ENCODE results near the gene RAB11FIP4. TPM values are rescaled to one million over a fixed set of nuclear protein-coding genes. Genes with fewer than 3 reads are reported as not detected.

Gene RAB11FIP4
- total RNA-seq, 1 experiment from 2014 or later, result 10.8 TPM

DNA sequence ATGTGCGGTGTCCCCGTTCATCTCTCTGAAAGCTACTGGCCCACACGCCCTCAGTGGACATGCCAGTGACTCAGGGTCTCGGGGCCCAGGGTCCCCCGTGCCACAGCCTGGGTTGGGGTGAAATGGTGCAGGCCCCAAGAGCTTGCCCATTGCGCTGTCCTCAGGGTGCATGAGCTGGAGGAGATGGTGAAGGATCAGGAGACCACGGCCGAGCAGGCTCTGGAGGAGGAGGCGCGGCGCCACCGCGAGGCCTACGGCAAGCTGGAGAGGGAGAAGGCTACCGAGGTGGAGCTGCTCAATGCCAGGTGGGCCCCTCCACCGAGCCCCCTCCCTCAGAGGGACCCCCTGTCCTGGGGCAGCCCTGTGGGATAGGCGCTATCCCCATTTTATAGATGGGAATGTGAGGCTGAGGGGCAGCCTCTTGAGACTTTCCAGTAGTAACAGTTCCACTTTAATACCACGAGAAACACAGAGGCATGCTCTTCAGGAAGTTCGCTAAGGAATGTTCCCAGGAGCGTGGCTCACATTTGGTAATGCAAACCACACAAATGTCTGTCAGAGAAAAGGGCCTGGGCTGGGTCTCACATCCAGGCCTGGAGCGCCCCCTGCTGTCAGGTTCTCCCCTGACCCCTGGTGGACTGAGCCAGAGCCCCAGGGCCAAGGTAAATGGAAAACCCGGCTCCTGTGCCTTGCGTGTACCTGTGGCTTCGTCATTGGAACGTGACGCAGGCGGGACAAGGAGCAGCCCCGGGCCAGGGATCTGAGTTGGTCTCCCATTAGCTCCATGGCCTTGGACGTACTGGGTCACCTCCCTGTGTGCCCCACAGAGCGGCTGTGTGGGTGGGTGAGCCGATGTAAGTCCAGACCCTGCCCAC, 133.7 kb downstream of the RAB11FIP4 start:
- TF ChIP-seq, protein P1, sequence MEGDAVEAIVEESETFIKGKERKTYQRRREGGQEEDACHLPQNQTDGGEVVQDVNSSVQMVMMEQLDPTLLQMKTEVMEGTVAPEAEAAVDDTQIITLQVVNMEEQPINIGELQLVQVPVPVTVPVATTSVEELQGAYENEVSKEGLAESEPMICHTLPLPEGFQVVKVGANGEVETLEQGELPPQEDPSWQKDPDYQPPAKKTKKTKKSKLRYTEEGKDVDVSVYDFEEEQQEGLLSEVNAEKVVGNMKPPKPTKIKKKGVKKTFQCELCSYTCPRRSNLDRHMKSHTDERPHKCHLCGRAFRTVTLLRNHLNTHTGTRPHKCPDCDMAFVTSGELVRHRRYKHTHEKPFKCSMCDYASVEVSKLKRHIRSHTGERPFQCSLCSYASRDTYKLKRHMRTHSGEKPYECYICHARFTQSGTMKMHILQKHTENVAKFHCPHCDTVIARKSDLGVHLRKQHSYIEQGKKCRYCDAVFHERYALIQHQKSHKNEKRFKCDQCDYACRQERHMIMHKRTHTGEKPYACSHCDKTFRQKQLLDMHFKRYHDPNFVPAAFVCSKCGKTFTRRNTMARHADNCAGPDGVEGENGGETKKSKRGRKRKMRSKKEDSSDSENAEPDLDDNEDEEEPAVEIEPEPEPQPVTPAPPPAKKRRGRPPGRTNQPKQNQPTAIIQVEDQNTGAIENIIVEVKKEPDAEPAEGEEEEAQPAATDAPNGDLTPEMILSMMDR (IDR thresholded peaks at IDR 0.05), result peak; percentile 94
- TF ChIP-seq, protein P2, sequence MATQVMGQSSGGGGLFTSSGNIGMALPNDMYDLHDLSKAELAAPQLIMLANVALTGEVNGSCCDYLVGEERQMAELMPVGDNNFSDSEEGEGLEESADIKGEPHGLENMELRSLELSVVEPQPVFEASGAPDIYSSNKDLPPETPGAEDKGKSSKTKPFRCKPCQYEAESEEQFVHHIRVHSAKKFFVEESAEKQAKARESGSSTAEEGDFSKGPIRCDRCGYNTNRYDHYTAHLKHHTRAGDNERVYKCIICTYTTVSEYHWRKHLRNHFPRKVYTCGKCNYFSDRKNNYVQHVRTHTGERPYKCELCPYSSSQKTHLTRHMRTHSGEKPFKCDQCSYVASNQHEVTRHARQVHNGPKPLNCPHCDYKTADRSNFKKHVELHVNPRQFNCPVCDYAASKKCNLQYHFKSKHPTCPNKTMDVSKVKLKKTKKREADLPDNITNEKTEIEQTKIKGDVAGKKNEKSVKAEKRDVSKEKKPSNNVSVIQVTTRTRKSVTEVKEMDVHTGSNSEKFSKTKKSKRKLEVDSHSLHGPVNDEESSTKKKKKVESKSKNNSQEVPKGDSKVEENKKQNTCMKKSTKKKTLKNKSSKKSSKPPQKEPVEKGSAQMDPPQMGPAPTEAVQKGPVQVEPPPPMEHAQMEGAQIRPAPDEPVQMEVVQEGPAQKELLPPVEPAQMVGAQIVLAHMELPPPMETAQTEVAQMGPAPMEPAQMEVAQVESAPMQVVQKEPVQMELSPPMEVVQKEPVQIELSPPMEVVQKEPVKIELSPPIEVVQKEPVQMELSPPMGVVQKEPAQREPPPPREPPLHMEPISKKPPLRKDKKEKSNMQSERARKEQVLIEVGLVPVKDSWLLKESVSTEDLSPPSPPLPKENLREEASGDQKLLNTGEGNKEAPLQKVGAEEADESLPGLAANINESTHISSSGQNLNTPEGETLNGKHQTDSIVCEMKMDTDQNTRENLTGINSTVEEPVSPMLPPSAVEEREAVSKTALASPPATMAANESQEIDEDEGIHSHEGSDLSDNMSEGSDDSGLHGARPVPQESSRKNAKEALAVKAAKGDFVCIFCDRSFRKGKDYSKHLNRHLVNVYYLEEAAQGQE (IDR thresholded peaks at IDR 0.05; ENCODE audit: insufficient read depth in 1 of 2, low read depth in 2 of 2, low read length in 1 of 2), result no peak
- Histone ChIP-seq H3K27ac (ENCODE audit: low read length) (no peak overlapping the region), H3K4me1 (ENCODE audit: control insufficient read depth, insufficient read depth, low read length) (no peaks in the 10 kb centered on the region), H3K9me3 (ENCODE audit: control insufficient read depth, insufficient read depth, low read depth, low read length) (no peaks in the 10 kb centered on the region), H3K27me3 (ENCODE audit: control insufficient read depth, insufficient read depth, low read length) (no peaks in the 10 kb centered on the region), H3K4me3 (ENCODE audit: low read depth in 2 of 2, low read length in 2 of 2) (no peak overlapping the region), H3K36me3 (ENCODE audit: control insufficient read depth, insufficient read depth, low read length) (no peaks in the 10 kb centered on the region)
- no TSS peak for BruUV-seq (replicated peaks)
- no peak for DNase-seq (ENCODE audit: low read depth, low spot score)
- CTCF ChIA-PET, result interaction anchor here (0.7 to 1.5 kb wide), 3 partner anchors 10 to 85 kb away, joined by 3 to 5 read pairs (median 3); no protein-coding TSS in a partner anchor
- in situ Hi-C loops (cut with HindIII; ENCODE audit: low pct_unique_long_range_greater_than_20kb, low sequenced_read_pairs) (no loop called here), intact Hi-C loops (cut with micrococcal nuclease; ENCODE audit: unreplicated experiment) (loop anchor here (2.0 to 5.0 kb wide), 2 partner anchors 88 to 138 kb away; no protein-coding TSS in a partner anchor)
- POLR2A ChIA-PET, result no interaction called here
- peak; percentile 92 for ATAC-seq

DNA sequence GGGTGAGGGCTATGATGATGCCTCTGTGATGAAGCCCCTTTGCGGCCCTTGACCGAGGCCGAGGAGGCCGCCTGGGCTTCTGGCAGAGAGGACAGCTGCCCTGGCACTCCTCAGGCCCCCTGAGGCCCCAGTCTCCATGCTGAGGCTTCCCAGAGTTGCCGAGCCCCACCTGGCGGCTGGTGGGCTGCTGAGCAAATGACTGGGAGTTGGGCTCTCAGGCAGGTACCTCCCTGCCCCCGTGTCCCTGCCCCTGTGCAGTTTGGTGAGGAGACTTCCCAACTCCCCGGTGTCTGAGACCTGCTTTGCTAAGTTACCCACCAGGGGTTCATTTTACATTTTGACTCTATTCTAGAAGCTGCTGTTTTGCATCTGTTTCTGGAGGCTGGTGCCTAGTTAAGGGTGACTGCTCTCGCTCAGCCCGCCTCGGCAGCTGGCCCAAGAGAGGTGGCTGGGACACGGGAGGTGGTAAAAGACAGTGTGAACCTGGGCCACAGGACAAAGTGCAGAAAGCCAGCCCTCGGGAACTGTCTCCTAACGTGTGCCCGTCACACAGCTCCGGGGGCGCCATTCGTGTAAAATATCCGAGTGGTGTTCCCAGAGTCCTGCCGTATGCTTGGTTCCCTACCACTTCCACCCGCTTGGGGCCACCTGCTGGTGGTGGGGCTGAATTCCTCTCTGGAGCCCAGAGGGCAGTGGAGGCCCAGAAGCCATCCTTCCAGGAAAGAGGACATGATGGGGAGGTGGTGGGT, 134.5 kb downstream of the RAB11FIP4 start:
- no peaks in the 10 kb centered on the region for H3K4me1 ChIP-seq (ENCODE audit: control insufficient read depth, insufficient read depth, low read length)
- intact Hi-C loops (cut with micrococcal nuclease; ENCODE audit: unreplicated experiment), result loop anchor here (2.0 to 5.0 kb wide), 2 partner anchors 89 to 139 kb away; no protein-coding TSS in a partner anchor
- in situ Hi-C loops (cut with HindIII; ENCODE audit: low pct_unique_long_range_greater_than_20kb, low sequenced_read_pairs), result no loop called here
- ATAC-seq (peak; percentile 72), DNase-seq (ENCODE audit: low read depth, low spot score) (no peak)
- H3K4me3 ChIP-seq (ENCODE audit: low read depth in 2 of 2, low read length in 2 of 2), result no peak overlapping the region
- ChIA-PET POLR2A (no interaction called here), CTCF (interaction anchor here (0.5 kb wide), 1 partner anchor 311 kb away, joined by 3 read pairs; no protein-coding TSS in a partner anchor)
- H3K36me3 ChIP-seq (ENCODE audit: control insufficient read depth, insufficient read depth, low read length), result no peaks in the 10 kb centered on the region
- TF ChIP-seq, protein P1 (IDR thresholded peaks at IDR 0.05), result peak; percentile 55
- no peak for TF ChIP-seq SIN3A (IDR thresholded peaks at IDR 0.05; ENCODE audit: borderline replicate concordance, insufficient read depth, low read depth, low read length)
- H3K9me3 ChIP-seq (ENCODE audit: control insufficient read depth, insufficient read depth, low read depth, low read length), result no peaks in the 10 kb centered on the region
- BruUV-seq (replicated peaks), result no TSS peak
- H3K27ac ChIP-seq (ENCODE audit: low read length), result no peak overlapping the region
- H3K27me3 ChIP-seq (ENCODE audit: control insufficient read depth, insufficient read depth, low read length), result no peaks in the 10 kb centered on the region
